Endothelial cell of umbilical vein (primary cell): ENCODE measurements around the gene NTSR1. TPM values are rescaled to one million over a fixed set of nuclear protein-coding genes. Genes with fewer than 3 reads are reported as not detected.

Experiments
- BruUV-seq: library from RNA; stranded (reverse); fragments of 400-500 nt; replicated peaks from 2 replicates; lab custom pipeline; 2021; lab: Mats Ljungman, UMichigan
- CTCF ChIA-PET: fragments of 300-600, 350-600 bp; sonication (Branson Sonifier 250); formaldehyde crosslinking; loops from one replicate; lab custom pipeline; 2021; ENCODE audit warnings: antibody characterized with exemption, inconsistent platforms; lab: Charles Lee
- POLR2A ChIA-PET: fragments of 300-600, 350-600 bp; sonication (Branson Sonifier 250); formaldehyde crosslinking; loops from one replicate; lab custom pipeline; 2021; ENCODE audit warnings: antibody characterized with exemption, inconsistent platforms; lab: Charles Lee
- DNase-seq: peaks from one replicate; pipeline ENCODE4 v3.0.0-alpha.2; 2011; ENCODE audit warnings: low read depth, low spot score
- FAIRE-seq: peaks from 2 replicates; lab custom pipeline; 2011; peaks lifted over from hg19 to GRCh38; lab: Jason Lieb, UNC
- H2AFZ ChIP-seq: 2 replicates; pipeline ENCODE4 v1.6.0; 2012; ENCODE audit warnings: low read depth, low read length, control low read depth, inconsistent platforms
- H3K27ac ChIP-seq: 2 replicates; pipeline ENCODE4 v1.5.1; 2011; ENCODE audit warnings: low read depth, mild to moderate bottlenecking, control low read depth, low read length, moderate library complexity; ENCODE audit not compliant: insufficient read depth
- H3K27me3 ChIP-seq, 2 experiments: 2 replicates each; pipeline versions ENCODE4 v1.6.0 to v1.6.1; 2011; ENCODE audit warnings: low read length in 2 of 2, mixed read lengths in 1 of 2; ENCODE audit not compliant: control insufficient read depth in 2 of 2, insufficient read depth in 2 of 2
- H3K36me3 ChIP-seq, 2 experiments: 2 replicates in 1 of 2; 3 replicates in 1 of 2; pipeline ENCODE4 v1.5.1; 2011; ENCODE audit warnings: low read length in 2 of 2, mild to moderate bottlenecking in 1 of 2, moderate library complexity in 1 of 2; ENCODE audit not compliant: control insufficient read depth in 2 of 2, insufficient read depth in 2 of 2; ENCODE audit errors: extremely low read depth in 1 of 2
- H3K4me1 ChIP-seq: 3 replicates; pipeline ENCODE4 v1.5.1; 2011; ENCODE audit warnings: mild to moderate bottlenecking, low read length; ENCODE audit not compliant: control insufficient read depth, insufficient read depth; ENCODE audit errors: extremely low read depth
- H3K4me2 ChIP-seq: 2 replicates; pipeline ENCODE4 v1.6.1; 2011; ENCODE audit warnings: low read length, control low read depth, mixed read lengths; ENCODE audit not compliant: insufficient read depth
- H3K4me3 ChIP-seq, 3 experiments: fragments of 200-600 bp in 1 of 3; sonication (generic), shearing (Covaris generic) in 1 of 3; replicated peaks in 1 of 3; 2 replicates each; pipeline ENCODE4 v1.5.1; 2011 to 2016; ENCODE audit warnings: control low read depth in 3 of 3, low read length in 3 of 3, mild to moderate bottlenecking in 2 of 3, inconsistent platforms in 1 of 3, low read depth in 1 of 3, moderate library complexity in 1 of 3; ENCODE audit not compliant: insufficient read depth in 1 of 3
- H3K79me2 ChIP-seq: 2 replicates; pipeline ENCODE4 v1.6.0; 2012; ENCODE audit warnings: low read length, inconsistent platforms; ENCODE audit not compliant: control insufficient read depth, insufficient read depth
- H3K9ac ChIP-seq: replicated peaks from 2 replicates; pipeline ENCODE3; 2011; ENCODE audit warnings: low read length, control low read depth; ENCODE audit not compliant: insufficient read depth; ENCODE audit errors: extremely low read depth
- H3K9me1 ChIP-seq: replicated peaks from 3 replicates; pipeline ENCODE4 v1.6.0; 2011; ENCODE audit warnings: mild to moderate bottlenecking, low read length; ENCODE audit not compliant: control insufficient read depth, insufficient read depth; ENCODE audit errors: extremely low read depth
- H3K9me3 ChIP-seq: replicated peaks from 2 replicates; pipeline ENCODE4 v1.5.1; 2012; ENCODE audit warnings: low read length, inconsistent platforms; ENCODE audit not compliant: control insufficient read depth, insufficient read depth
- H4K20me1 ChIP-seq: replicated peaks from 2 replicates; pipeline ENCODE3; 2011; ENCODE audit warnings: mild to moderate bottlenecking, low read length; ENCODE audit not compliant: control insufficient read depth, insufficient read depth; ENCODE audit errors: extremely low read depth
- CTCF ChIP-seq, 2 donors: IDR thresholded peaks; 1 replicate in 1 of 2; 2 replicates in 1 of 2; pipeline ENCODE4 v1.5.1; 2011; ENCODE audit warnings: low read length in 2 of 2, mild to moderate bottlenecking in 2 of 2, moderate library complexity in 2 of 2, control low read depth in 1 of 2, inconsistent platforms in 1 of 2, low read depth in 1 of 2; ENCODE audit not compliant: insufficient read depth in 1 of 2; ENCODE audit errors: extremely low read depth in 1 of 2
- EZH2 ChIP-seq: IDR thresholded peaks from 2 replicates; pipeline ENCODE4 v1.6.1; 2012; ENCODE audit warnings: borderline replicate concordance, low read depth, mild to moderate bottlenecking, moderate library complexity, low read length, inconsistent platforms; ENCODE audit not compliant: severe bottlenecking
- FOS ChIP-seq: IDR thresholded peaks from 2 replicates; pipeline ENCODE4 v1.6.1; 2011; ENCODE audit warnings: mild to moderate bottlenecking, low read length, moderate library complexity, borderline replicate concordance; ENCODE audit not compliant: insufficient read depth
- GATA2 ChIP-seq: IDR thresholded peaks from 2 replicates; pipeline ENCODE4 v1.7.0; 2011; ENCODE audit warnings: low read depth, mild to moderate bottlenecking, moderate library complexity, mixed read lengths, low read length; ENCODE audit not compliant: insufficient read length, insufficient read depth
- JUN ChIP-seq: IDR thresholded peaks from 2 replicates; pipeline ENCODE4 v1.6.1; 2011; ENCODE audit warnings: borderline replicate concordance, low read depth; ENCODE audit not compliant: insufficient read length, insufficient read depth
- MYC ChIP-seq: IDR thresholded peaks from one replicate; pipeline ENCODE4 v1.6.1; 2011; ENCODE audit warnings: mild to moderate bottlenecking, low read depth, low read length
- POLR2A ChIP-seq: IDR thresholded peaks from 2 replicates; pipeline ENCODE4 v1.6.1; 2012; ENCODE audit warnings: low read depth, mild to moderate bottlenecking, control low read depth, low read length
- POLR2AphosphoS5 ChIP-seq: IDR thresholded peaks from 2 replicates; pipeline ENCODE4 v1.6.1; 2012; ENCODE audit warnings: low read depth, mild to moderate bottlenecking, control low read depth, low read length, moderate library complexity; ENCODE audit not compliant: insufficient read depth
- dilution Hi-C: fragments of 300-500 bp; cut with MboI; formaldehyde crosslinking; loops from one replicate; pipeline ENCODE4 v1.15.0; 2019; ENCODE audit warnings: low sequenced_read_pairs; ENCODE audit not compliant: extremely low pct_ligation_motif_present
- intact Hi-C: fragments of 100-400 bp; cut with micrococcal nuclease; formaldehyde crosslinking; loops from one replicate; pipeline ENCODE4 v1.10.0; 2022
- polyA plus RNA-seq, 4 experiments: library from polyadenylated mRNA; depleted of rRNA in 3 of 4; stranded (reverse) in 3 of 4; unstranded in 1 of 4; fragments of >200 nt; gene quantifications; 2 replicates each; pipeline versions ENCODE4 v1.2.1 to v1.2.3, GENCODE V29; 2011 to 2012; ENCODE audit warnings: missing spikeins in 1 of 4
- total RNA-seq: library from RNA; stranded (reverse); gene quantifications from 2 replicates; pipeline ENCODE4 v1.2.3, GENCODE V29; 2021
- TF ChIP-seq, protein P1 (sequence below): IDR thresholded peaks from 2 replicates; pipeline ENCODE4 v1.6.1; 2011; ENCODE audit not compliant: insufficient read depth, insufficient read length

Gene NTSR1
- total and polyA plus RNA-seq, 2 donors (not counting 3 experiments of a cell fraction or from before 2014, with no cell fraction given), result 0.14 to 2.1 TPM

- Histone ChIP-seq H3K27ac (no peak overlapping the region), H3K9me1 (no peaks in the 10 kb centered on the region), H3K36me3 (peaks cover 9 to 35% of the 10 kb centered on the region in 2 experiments), H3K9me3 (no peaks in the 10 kb centered on the region), H3K79me2 (peaks cover 14% of the 10 kb centered on the region), H3K4me3 (no peak overlapping the region), H3K4me1 (peaks cover 5% of the 10 kb centered on the region), H3K9ac (no peak overlapping the region), H4K20me1 (no peaks in the 10 kb centered on the region), H2AFZ (no peak overlapping the region), H3K27me3 (peaks cover 9 to 14% of the 10 kb centered on the region in 2 experiments), H3K4me2 (no peak overlapping the region)
- CTCF ChIA-PET, result no interaction called here
- FAIRE-seq, result no peak
- dilution Hi-C loops (no loop called here), intact Hi-C loops (no loop called here)
- DNase-seq, result no peak
- TF ChIP-seq MYC, result no peak
- TF ChIP-seq CTCF (IDR thresholded peaks at IDR 0.05; ENCODE audit: extremely low read depth in 1 of 2, insufficient read depth in 1 of 2, low read depth in 1 of 2, low read length in 2 of 2), result no peak
- TF ChIP-seq, protein P1, sequence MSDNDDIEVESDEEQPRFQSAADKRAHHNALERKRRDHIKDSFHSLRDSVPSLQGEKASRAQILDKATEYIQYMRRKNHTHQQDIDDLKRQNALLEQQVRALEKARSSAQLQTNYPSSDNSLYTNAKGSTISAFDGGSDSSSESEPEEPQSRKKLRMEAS, result no peak
- POLR2A ChIA-PET, result no interaction called here
- BruUV-seq, result no TSS peak
Measured at GRCh38 chr20:62811320-62811719, 102.7 kb downstream of the NTSR1 start.

DNA sequence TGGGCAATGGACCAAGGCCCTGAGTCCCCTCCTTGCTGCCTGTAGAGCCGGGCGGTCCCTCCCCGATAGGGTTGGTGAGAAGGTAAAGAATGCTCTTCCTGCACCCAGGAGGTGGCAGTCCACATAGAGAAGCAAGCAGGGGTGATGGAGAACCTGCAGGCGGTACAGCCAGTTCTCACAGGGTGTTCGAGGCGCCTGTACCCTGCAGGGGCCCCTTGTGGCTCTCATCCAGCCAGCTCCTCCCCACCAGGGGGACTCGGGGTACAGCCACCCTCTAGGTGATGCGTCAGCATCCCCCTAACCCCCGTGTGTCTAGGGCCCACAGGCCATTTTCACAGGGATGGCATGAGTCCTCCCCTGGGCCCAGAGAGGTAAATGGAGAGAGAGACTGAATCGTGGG lies 103.1 kb downstream of the NTSR1 start:
- intact Hi-C loops, result no loop called here
- CTCF ChIA-PET, result no interaction called here

More for the DNA sequence above, 103.1 kb downstream of the NTSR1 start:
- Histone ChIP-seq H3K4me3 (no peak overlapping the region), H3K36me3 (peaks cover 9 to 35% of the 10 kb centered on the region in 2 experiments), H3K9me3 (no peaks in the 10 kb centered on the region), H3K9me1 (no peaks in the 10 kb centered on the region), H2AFZ (no peak overlapping the region), H3K79me2 (peaks cover 10% of the 10 kb centered on the region), H3K27me3 (peaks cover 12 to 18% of the 10 kb centered on the region in 2 experiments), H3K4me2 (no peak overlapping the region), H3K27ac (no peak overlapping the region), H3K4me1 (peaks cover 4% of the 10 kb centered on the region), H3K9ac (no peak overlapping the region), H4K20me1 (no peaks in the 10 kb centered on the region)
- no TSS peak for BruUV-seq
- FAIRE-seq (no peak), DNase-seq (no peak)
- dilution Hi-C loops, result no loop called here
- no peak for TF ChIP-seq POLR2A
- TF ChIP-seq, protein P1, result no peak
- no peak for TF ChIP-seq CTCF (IDR thresholded peaks at IDR 0.05; ENCODE audit: extremely low read depth in 1 of 2, insufficient read depth in 1 of 2, low read depth in 1 of 2, low read length in 2 of 2)
- no peak for TF ChIP-seq EZH2
- TF ChIP-seq FOS, result no peak
- TF ChIP-seq GATA2, result no peak
- no peak for TF ChIP-seq MYC
- no peak for TF ChIP-seq POLR2AphosphoS5
- no peak for TF ChIP-seq JUN
- POLR2A ChIA-PET, result no interaction called here
